HG03097 (cell line): ENCODE measurements around the gene PGRMC1.
"Not testable (repeated sequence)": the region's sequence is repeated elsewhere in the genome, so short reads cannot be mapped to it uniquely, and the experiment has no call there.

Source experiments
- ATAC-seq: cut with Tn5 transposase; IDR thresholded peaks from one replicate; pipeline ENCODE4 v1.9.1; 2021; ENCODE audit not compliant: unreplicated experiment, low FRiP score

The PGRMC1 gene

GRCh38 chrX:119231936-119232445, 4.1 kb upstream of the PGRMC1 start:
- no peak for ATAC-seq

GRCh38 chrX:119235051-119235511, 1.0 kb upstream of the PGRMC1 start:
- no peak for ATAC-seq

DNA sequence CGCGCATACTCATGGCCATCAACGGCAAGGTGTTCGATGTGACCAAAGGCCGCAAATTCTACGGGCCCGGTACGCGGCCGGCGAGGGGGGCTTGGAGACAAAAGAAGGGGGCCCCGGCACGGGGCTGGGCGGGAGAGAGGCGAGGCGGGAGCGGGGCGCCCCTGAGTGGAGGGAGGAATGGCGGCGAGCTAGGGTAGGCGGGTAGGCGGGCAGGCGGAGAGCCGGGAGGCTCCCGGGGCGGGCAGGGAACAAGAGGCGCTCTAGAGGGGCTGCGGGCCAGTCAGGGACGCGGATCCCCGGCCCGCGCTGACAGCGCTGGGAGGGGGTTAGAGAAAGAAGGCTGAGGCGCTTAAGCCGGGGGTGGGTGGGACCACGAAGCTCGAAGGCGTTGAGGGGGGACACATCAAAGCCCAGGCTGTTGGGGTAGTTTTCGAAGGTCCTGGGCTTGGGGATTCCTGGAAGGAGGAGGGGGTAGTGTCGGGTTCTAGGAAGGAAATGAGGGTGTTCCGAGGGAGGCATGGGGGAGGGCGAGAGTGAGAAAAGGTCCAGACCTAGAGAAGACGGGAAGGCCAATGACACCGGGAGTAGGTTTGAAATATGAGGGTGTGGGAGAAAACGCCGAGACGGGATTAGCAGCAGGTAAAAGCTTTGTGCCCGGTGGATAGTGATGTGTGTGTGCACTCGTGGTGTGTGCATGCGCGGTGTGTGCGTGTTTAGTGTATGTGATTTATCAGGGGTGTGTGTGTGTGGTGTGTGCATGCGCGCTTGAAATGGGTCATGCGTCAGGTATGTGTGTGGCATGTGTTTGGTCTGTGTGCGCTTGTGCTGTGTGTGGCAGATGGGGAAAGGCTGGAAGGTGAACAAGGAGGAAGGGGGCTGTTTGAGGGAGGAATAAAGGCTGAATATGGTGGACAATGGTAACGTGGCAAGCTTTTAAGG, 807 bp downstream of the PGRMC1 start:
- no peak for ATAC-seq

DNA sequence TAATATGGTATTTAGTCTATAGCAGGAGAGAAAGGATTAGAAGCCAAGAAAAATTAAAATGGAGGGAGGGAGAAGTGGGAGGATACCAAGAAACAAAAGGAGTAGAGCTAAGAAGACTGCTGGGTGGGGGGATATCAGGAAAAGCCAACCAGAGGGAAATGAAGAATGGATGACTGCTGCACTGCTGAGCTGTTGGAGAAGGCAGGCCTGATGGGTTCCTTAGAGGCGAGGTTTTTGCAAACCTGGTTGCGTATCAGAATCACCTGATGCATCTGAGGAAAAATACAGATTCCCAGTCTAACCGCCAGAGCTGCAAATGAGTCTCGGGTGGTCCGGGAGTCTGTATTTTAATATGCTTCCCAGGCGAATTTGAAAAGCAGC, 1.5 kb downstream of the PGRMC1 start:
- no peak for ATAC-seq

DNA sequence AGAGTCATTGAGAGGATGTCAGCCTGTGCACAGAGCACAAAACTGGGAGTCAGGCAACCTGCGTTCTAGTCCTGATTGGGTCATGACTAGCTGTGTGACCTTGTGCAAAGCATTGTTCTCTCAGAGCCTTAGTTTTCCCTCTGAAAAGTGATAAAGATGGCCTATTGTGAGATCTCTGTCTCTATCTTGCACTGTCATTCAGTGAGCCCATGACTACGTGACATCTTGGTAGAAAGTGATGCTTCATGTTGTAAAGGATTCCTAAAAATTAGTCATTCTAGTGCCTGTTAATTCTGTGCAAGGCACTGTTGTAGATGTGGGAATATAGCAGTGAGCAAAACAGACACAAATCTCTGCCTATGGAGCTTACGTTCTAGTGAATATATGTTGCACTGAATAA, 2.5 kb downstream of the PGRMC1 start:
- no peak for ATAC-seq

DNA sequence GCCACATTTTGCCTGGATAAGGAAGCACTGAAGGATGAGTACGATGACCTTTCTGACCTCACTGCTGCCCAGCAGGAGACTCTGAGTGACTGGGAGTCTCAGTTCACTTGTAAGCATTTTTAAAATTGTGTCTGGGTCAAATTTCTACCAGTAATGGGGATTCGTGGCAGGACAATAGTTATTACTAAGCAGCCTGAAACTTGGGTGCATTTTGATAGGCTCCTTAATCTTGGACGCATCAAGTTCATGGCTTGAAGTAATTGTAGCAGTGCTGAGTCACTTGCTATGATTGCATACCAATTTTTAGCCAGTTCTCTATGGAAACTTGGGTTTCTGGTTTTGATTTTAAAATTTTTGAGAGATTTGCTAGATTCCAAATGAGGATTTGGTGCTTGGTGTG, 4.3 kb downstream of the PGRMC1 start:
- ATAC-seq, result no peak

GRCh38 chrX:119247702-119248101, 11.6 kb downstream of the PGRMC1 start:
- no peak for ATAC-seq

DNA sequence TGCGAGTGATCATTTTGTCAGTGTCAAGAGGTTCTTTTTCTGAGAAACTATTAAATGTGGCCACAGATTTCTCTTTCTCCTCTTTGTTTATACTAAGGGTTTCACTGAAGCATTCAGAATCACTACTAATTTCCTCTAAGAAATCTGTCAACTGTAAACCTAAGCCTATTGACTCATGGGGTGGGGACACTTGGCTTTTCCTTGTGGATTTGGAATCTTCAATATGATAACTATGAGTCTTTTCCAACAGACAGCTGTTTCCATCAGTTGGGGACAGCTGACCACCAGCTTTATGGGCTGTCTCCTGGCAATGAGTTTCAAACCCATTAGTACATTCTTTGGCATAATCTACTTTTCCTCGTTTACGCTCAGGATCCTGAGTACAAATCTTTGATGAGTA, 13.8 kb downstream of the PGRMC1 start:
- ATAC-seq, result no peak

DNA sequence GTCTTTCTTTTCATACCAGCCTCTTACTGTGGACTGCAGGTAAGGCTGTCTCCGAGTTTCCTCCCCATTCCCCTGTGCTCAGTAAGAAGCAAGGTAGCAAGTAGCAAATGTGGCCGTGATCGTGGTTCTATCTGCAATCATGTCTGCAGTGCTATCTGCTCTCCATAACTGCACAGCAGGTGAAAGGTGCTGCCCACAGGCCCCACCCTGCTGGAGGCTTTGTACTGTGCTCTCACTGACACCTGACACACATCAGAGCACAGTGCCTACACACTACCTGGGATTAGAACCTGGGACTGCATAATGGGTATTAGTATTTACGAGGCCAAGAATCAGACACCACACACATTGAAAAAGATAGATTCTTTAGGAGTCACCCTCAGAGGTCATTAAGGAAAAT, 15.3 kb downstream of the PGRMC1 start:
- no peak for ATAC-seq

- ATAC-seq, result no peak
These were observed 16.6 kb downstream of the PGRMC1 start for GRCh38 chrX:119252716-119253115.

DNA sequence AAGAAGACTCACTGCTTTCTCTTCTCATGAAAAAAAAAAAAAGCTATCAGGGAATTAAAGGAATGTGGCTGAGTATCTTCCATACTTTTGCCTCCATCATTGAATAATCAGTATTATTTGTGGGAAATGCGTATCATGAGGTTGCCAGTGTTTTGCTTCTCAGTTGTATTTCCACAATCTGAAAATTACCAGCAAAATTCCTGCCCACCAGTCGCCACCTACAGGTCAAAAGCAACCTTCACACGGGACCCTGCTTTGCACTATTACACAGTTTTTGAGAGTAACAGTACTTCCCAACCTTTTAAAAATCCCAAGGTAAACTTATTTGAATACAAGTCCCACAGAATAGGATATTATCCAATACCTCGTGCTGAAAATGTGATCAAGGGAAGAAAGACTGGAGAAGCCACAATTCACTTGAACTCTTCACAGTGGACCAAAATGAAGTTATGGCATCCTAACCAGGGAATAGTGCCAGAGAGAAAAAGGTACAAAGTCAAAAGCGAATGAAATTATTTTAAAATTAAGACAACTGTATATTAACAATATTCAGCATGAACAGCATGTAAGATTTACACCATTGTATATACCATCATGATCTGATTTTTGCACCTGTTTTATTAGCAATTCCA, 30.4 kb downstream of the PGRMC1 start:
- ATAC-seq, result no peak

DNA sequence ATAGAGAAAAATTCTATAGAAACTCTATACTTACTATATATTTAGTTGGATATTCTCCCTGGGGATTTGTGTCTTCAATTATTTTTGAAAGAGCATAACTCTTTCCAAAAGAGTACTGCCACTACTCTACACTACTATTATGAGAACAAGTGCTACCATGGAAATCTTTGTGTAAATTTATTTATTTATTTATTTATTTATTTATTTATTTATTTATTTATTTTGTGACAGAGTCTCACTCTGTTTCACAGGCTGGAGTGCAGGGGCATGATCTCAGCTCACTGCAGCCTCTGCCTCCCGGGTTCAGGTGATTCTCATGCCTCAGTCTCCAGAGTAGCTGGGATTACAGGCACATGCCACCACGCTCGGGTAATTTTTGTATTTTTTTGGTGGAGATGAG, 31.0 kb downstream of the PGRMC1 start:
- ATAC-seq, result not testable (repeated sequence)

- ATAC-seq, result no peak
These were observed 36.9 kb downstream of the PGRMC1 start for GRCh38 chrX:119272882-119273419.

GRCh38 chrX:119273420-119274192, 37.5 kb downstream of the PGRMC1 start:
- ATAC-seq, result no peak

GRCh38 chrX:119282347-119282746, 46.3 kb downstream of the PGRMC1 start:
- not testable (repeated sequence) for ATAC-seq

DNA sequence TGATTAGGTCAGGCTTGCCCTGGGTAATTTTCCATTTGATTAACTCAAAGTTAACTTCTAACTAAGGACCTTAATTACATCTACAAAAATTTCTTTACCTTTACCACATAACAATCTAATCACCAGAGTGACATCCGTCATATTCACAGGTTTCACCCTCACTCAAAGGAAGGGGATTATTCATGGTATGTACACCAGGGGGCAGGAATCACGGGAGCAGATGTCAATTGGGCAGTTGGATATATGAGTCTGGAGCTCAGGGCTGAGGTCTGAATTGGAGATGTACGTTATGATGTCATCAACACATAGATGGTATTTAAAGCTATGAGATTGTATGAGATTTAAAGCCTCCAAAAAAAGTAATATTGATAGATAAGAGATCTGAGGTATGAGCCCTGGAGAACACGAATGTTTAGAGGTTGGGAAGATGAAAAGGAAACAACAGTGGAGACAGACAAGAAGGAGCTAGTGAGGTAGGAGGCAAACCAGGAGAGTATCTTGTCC, 52.9 kb downstream of the PGRMC1 start:
- ATAC-seq, result no peak

DNA sequence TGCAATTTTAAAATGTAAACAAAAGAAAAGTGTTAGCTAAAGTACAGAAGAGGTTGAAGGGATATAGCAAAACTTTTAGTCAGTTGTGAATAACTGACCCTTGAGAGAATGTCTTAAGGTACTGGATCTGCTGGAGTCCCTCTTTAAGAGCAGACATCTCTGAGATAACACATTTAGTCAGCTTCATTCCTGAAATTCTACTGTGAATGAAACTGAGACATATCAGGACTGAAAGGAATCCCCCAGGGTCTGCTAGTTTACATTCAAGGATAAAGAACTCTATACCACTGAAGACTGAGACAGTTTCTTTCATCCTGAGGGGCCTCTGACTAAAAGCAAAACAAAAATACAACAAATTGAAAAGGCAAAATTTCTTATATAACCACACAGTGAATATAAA, 54.4 kb downstream of the PGRMC1 start:
- ATAC-seq, result no peak

- not testable (repeated sequence) for ATAC-seq
These were observed 55.2 kb downstream of the PGRMC1 start for GRCh38 chrX:119291246-119291645.

GRCh38 chrX:119292445-119292844, 56.4 kb downstream of the PGRMC1 start:
- ATAC-seq, result no peak
